Measurements from ENCODE around the gene MYO18B.

MYO18B gene

DNA sequence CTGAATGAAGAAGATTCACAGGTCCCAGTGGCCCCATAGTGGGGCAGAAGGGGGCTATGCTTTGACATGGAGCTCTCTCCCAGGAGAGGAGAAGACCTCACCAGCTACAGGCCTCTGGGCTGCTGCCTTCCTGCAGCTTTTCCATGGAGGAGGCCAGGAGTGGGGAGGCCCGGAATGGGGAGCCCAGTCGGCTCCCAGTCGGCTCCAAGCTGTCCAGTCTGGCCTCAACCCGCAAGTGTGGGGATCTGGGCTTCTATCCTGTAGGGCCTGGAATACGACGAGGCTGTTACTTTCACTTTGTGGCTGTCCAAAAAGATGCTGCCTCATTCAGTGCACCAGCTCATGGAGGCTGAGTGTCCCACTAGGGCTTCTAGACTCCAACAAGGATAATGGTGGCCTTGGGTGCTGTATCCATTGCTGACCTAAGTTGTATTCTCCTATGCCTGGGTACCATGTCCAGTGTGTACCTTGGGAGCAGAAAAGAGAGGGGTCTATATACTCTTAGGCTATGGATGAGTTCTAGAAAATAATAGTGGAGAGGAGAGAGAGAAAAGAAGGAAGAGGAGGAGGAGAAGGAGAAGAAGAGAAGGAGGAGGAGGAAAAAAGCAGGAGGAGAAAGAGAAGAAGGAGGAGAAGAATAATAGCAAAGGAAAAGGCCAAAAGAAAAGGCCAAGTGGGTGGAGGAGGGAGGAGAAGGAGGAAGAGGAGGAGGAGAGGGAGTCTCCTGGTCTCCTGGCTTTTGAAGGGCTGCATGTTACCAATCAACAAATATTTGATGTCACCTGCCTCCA is 1.1 kb downstream of the MYO18B start:
- Histone ChIP-seq H3K4me1 (ENCODE audit: low read length) (peaks cover 54% of the 10 kb centered on the region), H3K9me3 (ENCODE audit: insufficient read depth, low read length) (no peaks in the 10 kb centered on the region), H3K4me3 (ENCODE audit: low read length) (peak overlapping the region; percentile 86), H2AFZ (ENCODE audit: low read depth, low read length) (no peak overlapping the region), H4K20me1 (ENCODE audit: insufficient read depth, low read length) (peaks cover 10% of the 10 kb centered on the region; the same call in 1 of the 2 replicates), H3K79me2 (ENCODE audit: low read length) (peaks cover 69% of the 10 kb centered on the region), H3K27ac (ENCODE audit: low read length) (peak overlapping the region; percentile 74), H3K36me3 (replicated peaks; ENCODE audit: low read depth, low read length) (peaks cover 27% of the 10 kb centered on the region), H3K27me3 (ENCODE audit: low read depth, low read length) (no peaks in the 10 kb centered on the region), H3K9ac (ENCODE audit: low read length) (peak overlapping the region; percentile 89), H3K4me2 (ENCODE audit: low read length) (peak overlapping the region; percentile 98)
- TF ChIP-seq EZH2phosphoT487 (IDR thresholded peaks at IDR 0.05; ENCODE audit: low read depth) (no peak), CTCF (IDR thresholded peaks at IDR 0.05; ENCODE audit: low read depth, low read length) (no peak)

GRCh38 chr22:25744694-25745093 is 2.7 kb downstream of the MYO18B start:
- H3K4me3 ChIP-seq (ENCODE audit: low read length), result no peak overlapping the region
- no peaks in the 10 kb centered on the region for H3K27me3 ChIP-seq (ENCODE audit: low read depth, low read length)
- H4K20me1 ChIP-seq (ENCODE audit: insufficient read depth, low read length), result peaks cover 10% of the 10 kb centered on the region; the same call in 1 of the 2 replicates
- TF ChIP-seq EZH2phosphoT487 (IDR thresholded peaks at IDR 0.05; ENCODE audit: low read depth) (no peak), CTCF (IDR thresholded peaks at IDR 0.05; ENCODE audit: low read depth, low read length) (no peak)
- H3K4me1 ChIP-seq (ENCODE audit: low read length), result peaks cover 70% of the 10 kb centered on the region
- H3K9ac ChIP-seq (ENCODE audit: low read length), result no peak overlapping the region
- no peak overlapping the region for H2AFZ ChIP-seq (ENCODE audit: low read depth, low read length)
- H3K4me2 ChIP-seq (ENCODE audit: low read length), result peak overlapping the region; percentile 91; the same call in 1 of the 2 replicates
- peaks cover 30% of the 10 kb centered on the region for H3K36me3 ChIP-seq (replicated peaks; ENCODE audit: low read depth, low read length)
- H3K27ac ChIP-seq (ENCODE audit: low read length), result no peak overlapping the region
- no peaks in the 10 kb centered on the region for H3K9me3 ChIP-seq (ENCODE audit: insufficient read depth, low read length)
- H3K79me2 ChIP-seq (ENCODE audit: low read length), result peaks cover 85% of the 10 kb centered on the region

DNA sequence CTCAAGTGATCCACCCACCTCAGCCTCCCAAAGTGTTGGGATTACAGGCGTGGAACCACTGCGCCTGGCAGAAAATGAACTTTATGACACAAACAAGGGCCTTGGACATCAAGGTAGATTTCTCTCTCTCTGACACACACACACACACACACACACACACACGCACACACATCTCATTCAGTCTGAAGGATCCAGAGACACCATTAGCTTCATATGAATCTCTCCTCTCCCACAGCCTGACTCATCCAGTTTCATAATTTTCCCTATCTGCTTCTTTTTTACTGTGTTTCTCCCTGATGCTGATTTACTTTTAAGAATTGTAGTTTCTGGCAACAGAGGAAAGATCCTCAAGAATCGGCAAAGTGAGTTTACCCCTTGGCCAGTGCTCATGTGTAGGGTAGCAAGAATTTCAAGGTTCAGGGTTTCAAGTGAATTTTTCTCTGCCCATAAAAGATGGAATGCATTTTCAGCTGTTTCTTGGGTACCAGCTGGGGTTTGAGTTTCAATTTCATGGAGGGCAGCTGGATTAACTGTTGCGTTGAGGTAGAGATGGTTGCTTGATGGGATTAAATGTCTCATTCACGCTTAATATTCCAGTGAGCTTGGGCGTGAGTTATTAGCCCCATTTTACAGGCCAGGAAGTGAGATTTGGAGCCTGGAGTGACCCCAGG is 3.5 kb downstream of the MYO18B start:
- Histone ChIP-seq H3K4me2 (ENCODE audit: low read length) (peak overlapping the region; percentile 91), H3K4me1 (ENCODE audit: low read length) (peaks cover 78% of the 10 kb centered on the region), H2AFZ (ENCODE audit: low read depth, low read length) (no peak overlapping the region), H3K79me2 (ENCODE audit: low read length) (peaks cover 92% of the 10 kb centered on the region), H3K36me3 (replicated peaks; ENCODE audit: low read depth, low read length) (peaks cover 32% of the 10 kb centered on the region), H3K27me3 (ENCODE audit: low read depth, low read length) (no peaks in the 10 kb centered on the region), H3K9me3 (ENCODE audit: insufficient read depth, low read length) (no peaks in the 10 kb centered on the region), H3K9ac (ENCODE audit: low read length) (peak overlapping the region; percentile 18; the same call in 1 of the 2 replicates), H3K4me3 (ENCODE audit: low read length) (peak overlapping the region; percentile 20), H3K27ac (ENCODE audit: low read length) (peak overlapping the region; percentile 90), H4K20me1 (ENCODE audit: insufficient read depth, low read length) (peaks cover 11% of the 10 kb centered on the region)
- TF ChIP-seq CTCF (IDR thresholded peaks at IDR 0.05; ENCODE audit: low read depth, low read length), result no peak
- TF ChIP-seq EZH2phosphoT487 (IDR thresholded peaks at IDR 0.05; ENCODE audit: low read depth), result no peak

DNA sequence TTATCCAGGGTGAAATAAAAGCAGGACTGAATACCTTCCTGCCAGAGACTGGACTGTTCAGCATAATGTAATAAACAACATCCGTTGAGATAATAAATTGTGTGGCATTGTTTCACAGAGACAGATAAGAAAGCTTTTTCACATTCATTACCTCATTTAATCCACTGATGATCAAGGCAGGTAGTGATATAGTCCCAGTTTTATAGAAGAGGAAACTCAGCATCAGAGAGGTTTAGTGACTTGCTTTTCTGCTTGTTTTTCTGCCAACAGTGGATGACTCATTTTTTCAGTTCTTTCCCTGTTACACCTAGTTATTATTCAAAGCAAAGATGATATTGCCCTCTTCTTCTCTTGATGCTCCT is 4.0 kb downstream of the MYO18B start:
- Histone ChIP-seq H3K27ac (ENCODE audit: low read length) (peak overlapping the region; percentile 90), H3K4me3 (ENCODE audit: low read length) (peak overlapping the region; percentile 30), H3K36me3 (replicated peaks; ENCODE audit: low read depth, low read length) (peaks cover 37% of the 10 kb centered on the region), H3K4me1 (ENCODE audit: low read length) (peaks cover 83% of the 10 kb centered on the region), H3K27me3 (ENCODE audit: low read depth, low read length) (no peaks in the 10 kb centered on the region), H3K9me3 (ENCODE audit: insufficient read depth, low read length) (no peaks in the 10 kb centered on the region), H3K4me2 (ENCODE audit: low read length) (peak overlapping the region; percentile 91), H2AFZ (ENCODE audit: low read depth, low read length) (no peak overlapping the region), H4K20me1 (ENCODE audit: insufficient read depth, low read length) (peaks cover 16% of the 10 kb centered on the region), H3K9ac (ENCODE audit: low read length) (peak overlapping the region; percentile 18; the same call in 1 of the 2 replicates), H3K79me2 (ENCODE audit: low read length) (peaks cover 98% of the 10 kb centered on the region)
- no peak for TF ChIP-seq EZH2phosphoT487 (IDR thresholded peaks at IDR 0.05; ENCODE audit: low read depth)
- no peak for TF ChIP-seq CTCF (IDR thresholded peaks at IDR 0.05; ENCODE audit: low read depth, low read length)
